HEK293 (cell line): Measurements from ENCODE around the gene TSPAN17.

ENCODE experiments used
- CTCF ChIA-PET: fragments of 350-600 bp; formaldehyde crosslinking; extraction: SDS; loops from one replicate; lab custom pipeline; 2021; ENCODE audit warnings: antibody characterized with exemption; lab: Yijun Ruan, JAX
- POLR2A ChIA-PET: fragments of 300-600 bp; formaldehyde crosslinking; extraction: SDS; loops from one replicate; lab custom pipeline; 2020; ENCODE audit warnings: antibody characterized with exemption, inconsistent platforms; lab: Yijun Ruan, JAX
- H3K27ac ChIP-seq: fragments of 200-500 bp; sonication (Bioruptor generic); 2 replicates; pipeline ENCODE4 v1.5.1; 2014; ENCODE audit warnings: low read depth, low read length, control low read depth, inconsistent platforms; ENCODE audit errors: extremely low read depth
- H3K36me3 ChIP-seq, 2 experiments: fragments of 200-500 bp in 1 of 2; sonication (Bioruptor generic) in 1 of 2; 1 replicate in 1 of 2; 2 replicates in 1 of 2; pipeline ENCODE4 v1.5.1; 2014 to 2017; ENCODE audit warnings: inconsistent platforms in 2 of 2, low read length in 2 of 2; ENCODE audit not compliant: control insufficient read depth in 2 of 2, insufficient read depth in 1 of 2
- H3K4me1 ChIP-seq: fragments of 200-500 bp; sonication (Bioruptor generic); 2 replicates; pipeline ENCODE4 v1.5.1; 2014; ENCODE audit warnings: mild to moderate bottlenecking, low read length, inconsistent platforms; ENCODE audit not compliant: control insufficient read depth, insufficient read depth
- H3K4me3 ChIP-seq: 2 replicates; pipeline ENCODE4 v1.5.1; 2011; ENCODE audit warnings: low read depth, mild to moderate bottlenecking, control low read depth, low read length, moderate library complexity
- H3K9me3 ChIP-seq: fragments of 200-500 bp; sonication (Bioruptor generic); 2 replicates; pipeline ENCODE4 v1.5.1; 2014; ENCODE audit warnings: low read depth, low read length, inconsistent platforms; ENCODE audit not compliant: control insufficient read depth, insufficient read depth
- GLI2 ChIP-seq: fragments of 450-650 bp; formaldehyde crosslinking; IDR thresholded peaks from 2 replicates; pipeline ENCODE4; 2017; ENCODE audit warnings: missing biosample characterization, missing genetic modification characterization, low read depth, borderline replicate concordance
- KLF7 ChIP-seq: fragments of 450-650 bp; formaldehyde crosslinking; IDR thresholded peaks from 2 replicates; pipeline ENCODE4 v1.5.1; 2016; ENCODE audit warnings: missing biosample characterization, missing genetic modification characterization, borderline replicate concordance
- PRDM2 ChIP-seq: fragments of 450-650 bp; formaldehyde crosslinking; IDR thresholded peaks from 2 replicates; pipeline ENCODE4 v1.5.1; 2016; ENCODE audit warnings: missing biosample characterization, missing genetic modification characterization, borderline replicate concordance
- SCRT1 ChIP-seq: fragments of 450-650 bp; formaldehyde crosslinking; IDR thresholded peaks from 2 replicates; pipeline ENCODE4 v1.5.1; 2016; ENCODE audit warnings: missing biosample characterization, missing genetic modification characterization, borderline replicate concordance
- SCRT2 ChIP-seq: fragments of 450-650 bp; formaldehyde crosslinking; IDR thresholded peaks from 2 replicates; pipeline ENCODE4 v1.5.1; 2016; ENCODE audit warnings: missing biosample characterization, missing genetic modification characterization
- ZBTB1 ChIP-seq: fragments of 450-650 bp; formaldehyde crosslinking; IDR thresholded peaks from 2 replicates; pipeline ENCODE4 v1.5.1; 2016; ENCODE audit warnings: missing biosample characterization, missing genetic modification characterization
- ZFP3 ChIP-seq: fragments of 450-650 bp; formaldehyde crosslinking; IDR thresholded peaks from 2 replicates; pipeline ENCODE4 v1.5.1; 2016; ENCODE audit warnings: low read depth, missing biosample characterization, missing genetic modification characterization
- ZNF174 ChIP-seq: fragments of 450-650 bp; formaldehyde crosslinking; IDR thresholded peaks from 2 replicates; pipeline ENCODE4 v1.5.0; 2017; ENCODE audit warnings: missing biosample characterization, mild to moderate bottlenecking, missing genetic modification characterization
- ZNF549 ChIP-seq: fragments of 450-650 bp; IDR thresholded peaks from 2 replicates; pipeline ENCODE4 v1.5.1; 2018; ENCODE audit warnings: missing biosample characterization, missing genetic modification characterization, mild to moderate bottlenecking, inconsistent platforms, moderate library complexity
- ZNF585B ChIP-seq: fragments of 450-650 bp; formaldehyde crosslinking; IDR thresholded peaks from 2 replicates; pipeline ENCODE4 v1.5.1; 2016; ENCODE audit warnings: missing biosample characterization, missing genetic modification characterization
- ZNF623 ChIP-seq: fragments of 450-650 bp; formaldehyde crosslinking; IDR thresholded peaks from 2 replicates; pipeline ENCODE4 v1.5.1; 2016; ENCODE audit warnings: missing biosample characterization, missing genetic modification characterization
- ZNF626 ChIP-seq: fragments of 450-650 bp; sonication (Bioruptor Pico); formaldehyde crosslinking; IDR thresholded peaks from 2 replicates; pipeline ENCODE4 v1.5.1; 2018; ENCODE audit warnings: missing biosample characterization, missing genetic modification characterization, inconsistent platforms
- ZNF629 ChIP-seq: fragments of 450-650 bp; formaldehyde crosslinking; IDR thresholded peaks from 2 replicates; pipeline ENCODE4 v1.5.1; 2017; ENCODE audit warnings: missing biosample characterization, missing genetic modification characterization
- ZNF658 ChIP-seq: fragments of 450-650 bp; formaldehyde crosslinking; IDR thresholded peaks from 2 replicates; pipeline ENCODE4; 2016; ENCODE audit warnings: missing biosample characterization, missing genetic modification characterization
- ZNF76 ChIP-seq: fragments of 450-650 bp; formaldehyde crosslinking; IDR thresholded peaks from 2 replicates; pipeline ENCODE4; 2016; ENCODE audit warnings: low read depth, missing biosample characterization, missing genetic modification characterization, borderline replicate concordance
- ZNF768 ChIP-seq: fragments of 450-650 bp; formaldehyde crosslinking; IDR thresholded peaks from 2 replicates; pipeline ENCODE4 v1.5.1; 2018; ENCODE audit warnings: missing biosample characterization, mild to moderate bottlenecking, missing genetic modification characterization
- TF ChIP-seq, protein P1 (sequence below): fragments of 450-650 bp; formaldehyde crosslinking; IDR thresholded peaks from 2 replicates; pipeline ENCODE4 v1.5.1; 2016; ENCODE audit warnings: missing biosample characterization, missing genetic modification characterization
- TF ChIP-seq, protein P2 (sequence below): fragments of 450-650 bp; formaldehyde crosslinking; conservative IDR thresholded peaks from 2 replicates; pipeline ENCODE4 v1.5.1; 2016; ENCODE audit warnings: low read depth, missing biosample characterization, missing genetic modification characterization
- TF ChIP-seq, protein P3 (sequence below): fragments of 450-650 bp; formaldehyde crosslinking; IDR thresholded peaks from 2 replicates; pipeline ENCODE4 v1.5.0; 2017; ENCODE audit warnings: missing biosample characterization, missing genetic modification characterization, borderline replicate concordance

TSPAN17 gene

DNA sequence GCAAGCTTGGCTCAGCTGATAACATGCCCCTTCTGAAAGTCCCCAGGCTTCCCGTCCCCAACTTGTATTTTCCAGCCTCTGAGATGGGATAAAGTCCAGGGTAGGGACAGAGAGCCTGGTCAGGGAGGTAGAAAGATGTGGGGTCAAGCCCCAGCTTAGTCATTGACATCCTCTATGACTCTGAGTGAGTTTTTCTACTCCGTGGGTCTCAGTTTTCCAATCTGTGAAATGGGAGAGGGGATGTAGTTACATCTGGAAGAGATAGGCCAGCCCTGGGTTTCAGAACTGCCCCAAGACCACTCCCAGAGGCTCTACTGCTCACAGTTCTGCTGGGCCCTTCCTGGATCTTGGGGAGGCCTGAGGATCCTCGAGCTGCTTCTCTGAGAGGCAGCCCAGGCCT lies 40.4 kb upstream of the TSPAN17 start:
- Histone ChIP-seq H3K27ac (no peak overlapping the region), H3K4me1 (no peaks in the 10 kb centered on the region), H3K36me3 (no peaks in the 10 kb centered on the region), H3K4me3 (no peak overlapping the region), H3K9me3 (no peaks in the 10 kb centered on the region)
- ChIA-PET CTCF (interaction anchor here (1.1 kb wide), 1 partner anchor 54 kb away, joined by 5 read pairs; no protein-coding TSS in a partner anchor), POLR2A (no interaction called here)
- TF ChIP-seq PRDM2 (tag by site-specific recombination) (no peak), ZNF629 (no peak), ZFP3 (tag by site-specific recombination) (no peak), ZNF623 (tag by site-specific recombination) (no peak), GLI2 (tag by site-specific recombination) (no peak), ZNF585B (tag by site-specific recombination) (no peak), ZNF768 (tag by site-specific recombination) (no peak), ZNF626 (tag by site-specific recombination) (no peak), ZNF174 (tag by site-specific recombination) (no peak), ZNF658 (tag by site-specific recombination) (no peak), KLF7 (tag by site-specific recombination) (no peak)
- TF ChIP-seq, protein P1, sequence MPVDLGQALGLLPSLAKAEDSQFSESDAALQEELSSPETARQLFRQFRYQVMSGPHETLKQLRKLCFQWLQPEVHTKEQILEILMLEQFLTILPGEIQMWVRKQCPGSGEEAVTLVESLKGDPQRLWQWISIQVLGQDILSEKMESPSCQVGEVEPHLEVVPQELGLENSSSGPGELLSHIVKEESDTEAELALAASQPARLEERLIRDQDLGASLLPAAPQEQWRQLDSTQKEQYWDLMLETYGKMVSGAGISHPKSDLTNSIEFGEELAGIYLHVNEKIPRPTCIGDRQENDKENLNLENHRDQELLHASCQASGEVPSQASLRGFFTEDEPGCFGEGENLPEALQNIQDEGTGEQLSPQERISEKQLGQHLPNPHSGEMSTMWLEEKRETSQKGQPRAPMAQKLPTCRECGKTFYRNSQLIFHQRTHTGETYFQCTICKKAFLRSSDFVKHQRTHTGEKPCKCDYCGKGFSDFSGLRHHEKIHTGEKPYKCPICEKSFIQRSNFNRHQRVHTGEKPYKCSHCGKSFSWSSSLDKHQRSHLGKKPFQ (tag by site-specific recombination): no peak

DNA sequence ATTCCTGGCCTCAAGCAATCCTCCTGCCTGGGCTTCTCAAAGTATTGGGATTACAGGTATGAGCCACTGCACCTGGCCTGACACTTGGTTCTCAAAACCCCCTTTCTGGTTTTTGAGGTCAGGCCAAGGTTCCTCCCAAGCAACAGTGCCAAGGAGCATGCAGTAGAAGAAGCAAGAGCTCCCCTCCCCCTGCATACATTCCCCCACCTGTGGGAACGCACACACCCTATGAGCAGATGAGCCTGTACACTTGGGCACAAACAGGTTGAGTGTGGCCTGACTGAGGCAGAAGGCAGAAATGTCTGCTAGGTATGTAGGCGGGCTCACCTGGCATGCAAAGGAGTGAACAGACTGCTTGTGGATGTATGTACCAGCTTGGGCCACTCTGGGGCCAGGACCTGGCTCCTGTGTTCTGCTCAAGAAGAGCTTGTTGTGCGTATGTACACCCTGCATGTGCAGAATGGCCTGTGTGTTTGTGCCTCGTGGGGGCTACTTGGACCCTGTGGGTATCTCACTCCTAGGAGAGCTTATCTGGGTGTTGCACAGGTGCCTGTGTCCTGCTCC lies 39.1 kb upstream of the TSPAN17 start:
- H3K27ac ChIP-seq: no peak overlapping the region
- no peak overlapping the region for H3K4me3 ChIP-seq
- ChIA-PET CTCF (interaction anchor here (0.7 kb wide), 1 partner anchor 64 kb away, joined by 3 read pairs; no protein-coding TSS in a partner anchor), POLR2A (no interaction called here)
- H3K4me1 ChIP-seq: no peaks in the 10 kb centered on the region
- H3K36me3 ChIP-seq: no peaks in the 10 kb centered on the region
- no peaks in the 10 kb centered on the region for H3K9me3 ChIP-seq
- TF ChIP-seq SCRT2 (tag by site-specific recombination) (peak; percentile 87), ZNF76 (tag by site-specific recombination) (no peak), ZBTB1 (tag by site-specific recombination) (no peak), ZNF549 (no peak), ZNF623 (tag by site-specific recombination) (no peak), SCRT1 (tag by site-specific recombination) (0 out of 2 replicates have a peak, but pooled peaks have one; percentile 42)
- TF ChIP-seq, protein P2, sequence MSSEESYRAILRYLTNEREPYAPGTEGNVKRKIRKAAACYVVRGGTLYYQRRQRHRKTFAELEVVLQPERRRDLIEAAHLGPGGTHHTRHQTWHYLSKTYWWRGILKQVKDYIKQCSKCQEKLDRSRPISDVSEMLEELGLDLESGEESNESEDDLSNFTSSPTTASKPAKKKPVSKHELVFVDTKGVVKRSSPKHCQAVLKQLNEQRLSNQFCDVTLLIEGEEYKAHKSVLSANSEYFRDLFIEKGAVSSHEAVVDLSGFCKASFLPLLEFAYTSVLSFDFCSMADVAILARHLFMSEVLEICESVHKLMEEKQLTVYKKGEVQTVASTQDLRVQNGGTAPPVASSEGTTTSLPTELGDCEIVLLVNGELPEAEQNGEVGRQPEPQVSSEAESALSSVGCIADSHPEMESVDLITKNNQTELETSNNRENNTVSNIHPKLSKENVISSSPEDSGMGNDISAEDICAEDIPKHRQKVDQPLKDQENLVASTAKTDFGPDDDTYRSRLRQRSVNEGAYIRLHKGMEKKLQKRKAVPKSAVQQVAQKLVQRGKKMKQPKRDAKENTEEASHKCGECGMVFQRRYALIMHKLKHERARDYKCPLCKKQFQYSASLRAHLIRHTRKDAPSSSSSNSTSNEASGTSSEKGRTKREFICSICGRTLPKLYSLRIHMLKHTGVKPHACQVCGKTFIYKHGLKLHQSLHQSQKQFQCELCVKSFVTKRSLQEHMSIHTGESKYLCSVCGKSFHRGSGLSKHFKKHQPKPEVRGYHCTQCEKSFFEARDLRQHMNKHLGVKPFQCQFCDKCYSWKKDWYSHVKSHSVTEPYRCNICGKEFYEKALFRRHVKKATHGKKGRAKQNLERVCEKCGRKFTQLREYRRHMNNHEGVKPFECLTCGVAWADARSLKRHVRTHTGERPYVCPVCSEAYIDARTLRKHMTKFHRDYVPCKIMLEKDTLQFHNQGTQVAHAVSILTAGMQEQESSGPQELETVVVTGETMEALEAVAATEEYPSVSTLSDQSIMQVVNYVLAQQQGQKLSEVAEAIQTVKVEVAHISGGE (tag by site-specific recombination): no peak
- TF ChIP-seq, protein P3, sequence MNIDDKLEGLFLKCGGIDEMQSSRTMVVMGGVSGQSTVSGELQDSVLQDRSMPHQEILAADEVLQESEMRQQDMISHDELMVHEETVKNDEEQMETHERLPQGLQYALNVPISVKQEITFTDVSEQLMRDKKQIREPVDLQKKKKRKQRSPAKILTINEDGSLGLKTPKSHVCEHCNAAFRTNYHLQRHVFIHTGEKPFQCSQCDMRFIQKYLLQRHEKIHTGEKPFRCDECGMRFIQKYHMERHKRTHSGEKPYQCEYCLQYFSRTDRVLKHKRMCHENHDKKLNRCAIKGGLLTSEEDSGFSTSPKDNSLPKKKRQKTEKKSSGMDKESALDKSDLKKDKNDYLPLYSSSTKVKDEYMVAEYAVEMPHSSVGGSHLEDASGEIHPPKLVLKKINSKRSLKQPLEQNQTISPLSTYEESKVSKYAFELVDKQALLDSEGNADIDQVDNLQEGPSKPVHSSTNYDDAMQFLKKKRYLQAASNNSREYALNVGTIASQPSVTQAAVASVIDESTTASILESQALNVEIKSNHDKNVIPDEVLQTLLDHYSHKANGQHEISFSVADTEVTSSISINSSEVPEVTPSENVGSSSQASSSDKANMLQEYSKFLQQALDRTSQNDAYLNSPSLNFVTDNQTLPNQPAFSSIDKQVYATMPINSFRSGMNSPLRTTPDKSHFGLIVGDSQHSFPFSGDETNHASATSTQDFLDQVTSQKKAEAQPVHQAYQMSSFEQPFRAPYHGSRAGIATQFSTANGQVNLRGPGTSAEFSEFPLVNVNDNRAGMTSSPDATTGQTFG (tag by site-specific recombination): no peak
